Vagina (tissue), 2 donors: ENCODE data around the gene LACC1. TPM values are rescaled to one million over a fixed set of nuclear protein-coding genes. Genes with fewer than 3 reads are reported as not detected.
A peak's percentile ranks its signal among the peaks of the same experiment; 100 is the strongest.

Experiments
- DNase-seq, 2 donors: peaks; one replicate each; pipeline ENCODE4 v3.0.0-alpha.2; 2017; ENCODE audit errors: extremely low spot score in 2 of 2
- H3K27ac ChIP-seq: fragments of 200-600 bp; sonication (generic); one replicate; pipeline ENCODE4 v1.5.1; 2019
- H3K27me3 ChIP-seq: fragments of 200-600 bp; sonication (generic); one replicate; pipeline ENCODE4 v1.5.1; 2019
- H3K36me3 ChIP-seq, 2 donors: fragments of 200-600 bp; sonication (generic); one replicate each; pipeline ENCODE4 v1.5.1; 2017 to 2019
- H3K4me1 ChIP-seq: fragments of 200-600 bp; sonication (generic); one replicate; pipeline ENCODE4 v1.5.1; 2019
- H3K4me3 ChIP-seq, 2 donors: fragments of 200-600 bp; sonication (generic); 1 replicate in 1 of 2; 2 replicates in 1 of 2; pipeline ENCODE4 v1.5.1; 2016 to 2019
- H3K9me3 ChIP-seq: fragments of 200-600 bp; sonication (generic); one replicate; pipeline ENCODE4 v1.5.1; 2019
- POLR2A ChIP-seq, 2 donors: fragments of 450-650 bp; IDR thresholded peaks; one replicate each; pipeline ENCODE4 v1.6.1; 2017; ENCODE audit warnings: antibody characterized with exemption in 2 of 2, mild to moderate bottlenecking in 2 of 2, moderate library complexity in 2 of 2
- POLR2AphosphoS5 ChIP-seq, 2 donors: sonication (generic); formaldehyde crosslinking; IDR thresholded peaks; one replicate each; pipeline ENCODE4 v1.9.0; 2017; ENCODE audit warnings: antibody characterized with exemption in 2 of 2, mild to moderate bottlenecking in 2 of 2, low read depth in 1 of 2; ENCODE audit not compliant: insufficient read depth in 1 of 2
- intact Hi-C: fragments of 100-400 bp; cut with DNase I; formaldehyde crosslinking; loops from one replicate; pipeline ENCODE4 v1.15.1; 2023
- total RNA-seq: library from RNA; depleted of rRNA; stranded (reverse); fragments of >200 nt; gene quantifications from one replicate; pipeline ENCODE4 v1.2.3, GENCODE V29; 2016
- TF ChIP-seq, protein P1 (sequence below), 3 experiments: fragments of 450-650 bp in 2 of 3; fragments of 200-600 bp in 1 of 3; sonication (generic) in 1 of 3; IDR thresholded peaks; one replicate each; pipeline ENCODE4 v1.5.1; 2017 to 2019; ENCODE audit warnings: antibody characterized with exemption in 3 of 3, mild to moderate bottlenecking in 2 of 3, moderate library complexity in 2 of 3

LACC1 gene
- total RNA-seq, 1 donor from 2014 or later, result 2.9 TPM

DNA sequence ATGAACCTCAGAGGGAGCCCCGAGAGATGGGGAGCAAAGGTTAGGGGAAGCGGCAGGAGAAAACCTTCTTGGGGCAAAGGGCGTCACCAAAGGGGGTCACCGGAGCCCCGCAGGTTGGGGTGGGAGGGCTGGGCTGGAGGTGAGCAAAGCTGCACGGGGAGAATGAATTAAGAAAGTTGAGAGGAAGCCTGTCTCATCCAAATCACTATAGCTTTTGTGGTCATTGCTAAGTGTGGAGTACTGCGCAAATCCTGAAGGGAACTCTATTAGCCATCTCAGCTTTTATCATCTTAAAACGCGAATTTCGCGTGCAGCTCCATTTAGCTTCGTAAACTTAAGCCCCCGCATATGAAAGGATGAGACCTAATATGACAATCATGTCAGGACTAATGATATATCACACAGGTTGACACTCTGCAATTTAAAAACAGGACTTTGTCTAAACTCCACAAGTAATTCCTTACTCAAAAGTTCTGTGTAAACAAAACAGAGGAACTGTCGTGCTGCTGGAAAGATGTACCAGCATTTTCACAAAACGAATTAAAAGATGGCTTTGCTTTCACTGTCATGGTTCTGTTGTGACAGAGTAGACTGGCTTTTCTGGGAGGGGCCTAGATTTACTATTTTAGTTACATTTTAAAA lies 631 bp downstream of the LACC1 start:
- no peak for TF ChIP-seq POLR2AphosphoS5 (IDR thresholded peaks at IDR 0.05; ENCODE audit: insufficient read depth in 1 of 2, low read depth in 1 of 2)
- TF ChIP-seq, protein P1, sequence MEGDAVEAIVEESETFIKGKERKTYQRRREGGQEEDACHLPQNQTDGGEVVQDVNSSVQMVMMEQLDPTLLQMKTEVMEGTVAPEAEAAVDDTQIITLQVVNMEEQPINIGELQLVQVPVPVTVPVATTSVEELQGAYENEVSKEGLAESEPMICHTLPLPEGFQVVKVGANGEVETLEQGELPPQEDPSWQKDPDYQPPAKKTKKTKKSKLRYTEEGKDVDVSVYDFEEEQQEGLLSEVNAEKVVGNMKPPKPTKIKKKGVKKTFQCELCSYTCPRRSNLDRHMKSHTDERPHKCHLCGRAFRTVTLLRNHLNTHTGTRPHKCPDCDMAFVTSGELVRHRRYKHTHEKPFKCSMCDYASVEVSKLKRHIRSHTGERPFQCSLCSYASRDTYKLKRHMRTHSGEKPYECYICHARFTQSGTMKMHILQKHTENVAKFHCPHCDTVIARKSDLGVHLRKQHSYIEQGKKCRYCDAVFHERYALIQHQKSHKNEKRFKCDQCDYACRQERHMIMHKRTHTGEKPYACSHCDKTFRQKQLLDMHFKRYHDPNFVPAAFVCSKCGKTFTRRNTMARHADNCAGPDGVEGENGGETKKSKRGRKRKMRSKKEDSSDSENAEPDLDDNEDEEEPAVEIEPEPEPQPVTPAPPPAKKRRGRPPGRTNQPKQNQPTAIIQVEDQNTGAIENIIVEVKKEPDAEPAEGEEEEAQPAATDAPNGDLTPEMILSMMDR (IDR thresholded peaks at IDR 0.05), result no peak
- TF ChIP-seq POLR2A (IDR thresholded peaks at IDR 0.05), result no peak
- no peak for DNase-seq
- peak overlapping the region; percentile 94 for H3K27ac ChIP-seq
- no peaks in the 10 kb centered on the region for H3K36me3 ChIP-seq
- peak overlapping the region; percentile 85 to 86 for H3K4me3 ChIP-seq
- H3K27me3 ChIP-seq, result no peaks in the 10 kb centered on the region
- intact Hi-C loops, result no loop called here
- no peaks in the 10 kb centered on the region for H3K9me3 ChIP-seq
- H3K4me1 ChIP-seq, result peaks cover 23% of the 10 kb centered on the region

DNA sequence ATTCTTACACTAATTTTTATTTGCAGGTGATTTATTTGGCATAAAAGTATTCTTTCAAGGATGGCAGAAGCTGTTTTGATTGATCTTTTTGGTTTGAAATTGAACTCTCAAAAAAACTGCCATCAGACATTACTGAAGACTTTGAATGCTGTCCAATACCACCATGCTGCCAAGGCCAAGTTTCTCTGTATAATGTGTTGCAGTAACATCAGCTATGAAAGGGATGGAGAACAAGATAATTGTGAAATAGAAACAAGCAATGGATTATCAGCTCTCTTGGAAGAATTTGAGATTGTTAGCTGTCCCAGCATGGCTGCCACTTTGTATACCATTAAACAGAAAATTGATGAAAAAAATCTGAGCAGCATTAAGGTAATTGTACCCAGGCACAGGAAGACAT lies 1.2 kb downstream of the LACC1 start:
- Histone ChIP-seq H3K9me3 (no peaks in the 10 kb centered on the region), H3K36me3 (no peaks in the 10 kb centered on the region), H3K4me3 (no peak overlapping the region), H3K4me1 (peaks cover 23% of the 10 kb centered on the region), H3K27ac (no peak overlapping the region), H3K27me3 (no peaks in the 10 kb centered on the region)
- DNase-seq, result no peak
- intact Hi-C loops, result no loop called here
- TF ChIP-seq, protein P1 (IDR thresholded peaks at IDR 0.05), result no peak
- TF ChIP-seq POLR2A (IDR thresholded peaks at IDR 0.05) (no peak), POLR2AphosphoS5 (IDR thresholded peaks at IDR 0.05; ENCODE audit: insufficient read depth in 1 of 2, low read depth in 1 of 2) (no peak)

DNA sequence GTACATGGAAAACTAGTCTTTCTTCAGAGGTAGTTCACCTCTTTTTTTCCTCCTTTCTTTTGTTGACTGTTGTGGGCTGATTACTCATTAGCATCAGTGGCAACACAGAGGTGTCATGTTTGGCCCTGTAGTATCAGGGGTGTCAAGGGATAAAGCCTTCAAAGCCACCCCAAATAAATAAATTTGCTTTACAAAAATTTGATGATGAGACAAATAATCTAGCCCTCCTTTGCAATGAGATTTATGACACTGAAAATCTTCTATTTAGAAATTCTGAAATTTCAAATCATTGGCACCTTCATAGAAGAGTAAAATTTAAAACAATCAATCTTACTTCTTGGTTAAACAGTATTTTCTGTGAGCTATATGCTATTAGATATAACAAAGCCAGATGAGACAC lies 1.9 kb downstream of the LACC1 start:
- H3K27ac ChIP-seq, result no peak overlapping the region
- no peaks in the 10 kb centered on the region for H3K36me3 ChIP-seq
- intact Hi-C loops, result no loop called here
- peaks cover 23% of the 10 kb centered on the region for H3K4me1 ChIP-seq
- H3K4me3 ChIP-seq, result no peak overlapping the region
- no peaks in the 10 kb centered on the region for H3K9me3 ChIP-seq
- TF ChIP-seq POLR2A (IDR thresholded peaks at IDR 0.05) (no peak), POLR2AphosphoS5 (IDR thresholded peaks at IDR 0.05; ENCODE audit: insufficient read depth in 1 of 2, low read depth in 1 of 2) (no peak)
- TF ChIP-seq, protein P1 (IDR thresholded peaks at IDR 0.05), result no peak
- DNase-seq, result no peak
- no peaks in the 10 kb centered on the region for H3K27me3 ChIP-seq

DNA sequence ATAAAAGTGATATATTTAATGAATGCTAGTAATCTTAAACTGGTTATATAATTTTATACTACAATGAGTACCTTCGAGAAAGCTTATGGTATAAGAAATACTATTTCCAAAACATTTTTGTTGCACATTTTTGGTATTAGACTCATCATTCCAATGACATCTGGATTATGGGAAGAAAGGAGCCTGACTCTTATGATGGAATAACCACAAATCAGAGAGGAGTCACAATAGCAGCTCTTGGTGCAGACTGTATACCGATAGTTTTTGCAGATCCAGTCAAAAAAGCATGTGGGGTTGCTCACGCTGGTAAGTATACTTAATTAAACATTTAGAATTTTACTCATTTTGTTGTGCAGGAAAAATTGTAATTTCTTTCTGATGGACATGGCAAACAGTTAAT lies 3.9 kb downstream of the LACC1 start:
- no peaks in the 10 kb centered on the region for H3K36me3 ChIP-seq
- H3K27ac ChIP-seq, result no peak overlapping the region
- H3K4me3 ChIP-seq, result no peak overlapping the region
- intact Hi-C loops, result no loop called here
- TF ChIP-seq POLR2AphosphoS5 (IDR thresholded peaks at IDR 0.05; ENCODE audit: insufficient read depth in 1 of 2, low read depth in 1 of 2), result no peak
- TF ChIP-seq POLR2A (IDR thresholded peaks at IDR 0.05), result no peak
- TF ChIP-seq, protein P1 (IDR thresholded peaks at IDR 0.05), result no peak
- no peaks in the 10 kb centered on the region for H3K27me3 ChIP-seq
- no peak for DNase-seq
- H3K9me3 ChIP-seq, result no peaks in the 10 kb centered on the region
- H3K4me1 ChIP-seq, result peaks cover 17% of the 10 kb centered on the region

DNA sequence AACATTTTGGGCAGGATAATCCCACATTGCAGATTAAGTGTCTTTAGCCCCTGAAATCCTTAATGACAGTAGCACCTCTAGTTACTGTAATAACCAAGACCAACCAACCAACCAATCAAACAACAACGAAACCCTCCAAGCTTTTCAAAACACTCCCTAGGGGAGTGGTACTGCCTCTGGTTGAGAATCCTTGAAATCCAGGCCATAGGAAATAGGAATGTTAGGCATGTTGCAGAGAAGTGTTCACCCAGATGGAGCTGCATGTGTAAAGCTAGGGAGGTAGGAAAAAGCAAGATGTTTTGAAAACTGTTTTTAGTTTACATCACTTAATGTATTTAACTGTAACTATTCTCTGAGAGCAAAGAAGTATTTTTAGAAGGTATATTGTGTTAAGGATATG lies 4.5 kb downstream of the LACC1 start:
- Histone ChIP-seq H3K4me1 (peaks cover 14% of the 10 kb centered on the region), H3K4me3 (no peak overlapping the region)

More for the DNA sequence above, 4.5 kb downstream of the LACC1 start:
- H3K27ac ChIP-seq, result no peak overlapping the region
- H3K9me3 ChIP-seq, result no peaks in the 10 kb centered on the region
- TF ChIP-seq POLR2A (IDR thresholded peaks at IDR 0.05) (no peak), POLR2AphosphoS5 (IDR thresholded peaks at IDR 0.05; ENCODE audit: insufficient read depth in 1 of 2, low read depth in 1 of 2) (no peak)
- TF ChIP-seq, protein P1 (IDR thresholded peaks at IDR 0.05), result no peak
- no peak for DNase-seq
- intact Hi-C loops, result no loop called here
- no peaks in the 10 kb centered on the region for H3K36me3 ChIP-seq
- no peaks in the 10 kb centered on the region for H3K27me3 ChIP-seq
